Spinal cord (tissue), 10 donors: ENCODE data around the gene KIF14. TPM values are rescaled to one million over a fixed set of nuclear protein-coding genes. Genes with fewer than 3 reads are reported as not detected.
"Not testable (repeated sequence)": the region's sequence is repeated elsewhere in the genome, so short reads cannot be mapped to it uniquely, and the experiment has no call there.

ENCODE experiments used
- DNase-seq, 6 donors: peaks; one replicate each; pipeline versions ENCODE4 v3.0.0 to v3.0.0-alpha.2; 2013 to 2015; ENCODE audit warnings: low spot score in 6 of 6, low read depth in 4 of 6
- H3K27ac ChIP-seq: one replicate; pipeline ENCODE4 v1.5.1; 2013; ENCODE audit warnings: low read depth, low read length, control low read depth
- H3K27me3 ChIP-seq: one replicate; pipeline ENCODE4 v1.6.1; 2013; ENCODE audit warnings: low read length; ENCODE audit not compliant: control insufficient read depth, insufficient read depth
- H3K36me3 ChIP-seq: one replicate; pipeline ENCODE4 v1.6.1; 2013; ENCODE audit warnings: low read length; ENCODE audit not compliant: control insufficient read depth, insufficient read depth
- H3K4me1 ChIP-seq: one replicate; pipeline ENCODE4 v1.6.1; 2013; ENCODE audit warnings: low read length; ENCODE audit not compliant: control insufficient read depth, insufficient read depth
- H3K4me3 ChIP-seq: one replicate; pipeline ENCODE4 v1.5.1; 2013; ENCODE audit warnings: low read depth, low read length, control low read depth
- H3K9me3 ChIP-seq: one replicate; pipeline ENCODE4 v1.6.1; 2013; ENCODE audit warnings: low read length; ENCODE audit not compliant: control insufficient read depth, insufficient read depth
- WGBS: methylation state at CpG from one replicate; pipeline ENCODE4 v1.1.5; 2013; ENCODE audit warnings: missing lambda C conversion rate; ENCODE audit not compliant: insufficient coverage; 5-methylcytosine and 5-hydroxymethylcytosine counted together
- polyA plus RNA-seq, 2 donors: library from polyadenylated mRNA; unstranded; fragments of 120-200 nt; gene quantifications; one replicate each; pipeline ENCODE4 v1.2.1, GENCODE V29; 2013; ENCODE audit not compliant: insufficient read length in 2 of 2
- total RNA-seq, 2 donors: library from RNA; depleted of rRNA in 1 of 2; stranded (reverse); fragments of 120-200 nt in 1 of 2; fragments of >200 nt in 1 of 2; gene quantifications; one replicate each; pipeline versions ENCODE4 v1.2.3 to v1.2.4, GENCODE V29; 2013 to 2014
- donor health status: healthy.

The KIF14 gene
- total and polyA plus RNA-seq, 4 donors = 2.7 to 5.2 (median 4.4) TPM

DNA sequence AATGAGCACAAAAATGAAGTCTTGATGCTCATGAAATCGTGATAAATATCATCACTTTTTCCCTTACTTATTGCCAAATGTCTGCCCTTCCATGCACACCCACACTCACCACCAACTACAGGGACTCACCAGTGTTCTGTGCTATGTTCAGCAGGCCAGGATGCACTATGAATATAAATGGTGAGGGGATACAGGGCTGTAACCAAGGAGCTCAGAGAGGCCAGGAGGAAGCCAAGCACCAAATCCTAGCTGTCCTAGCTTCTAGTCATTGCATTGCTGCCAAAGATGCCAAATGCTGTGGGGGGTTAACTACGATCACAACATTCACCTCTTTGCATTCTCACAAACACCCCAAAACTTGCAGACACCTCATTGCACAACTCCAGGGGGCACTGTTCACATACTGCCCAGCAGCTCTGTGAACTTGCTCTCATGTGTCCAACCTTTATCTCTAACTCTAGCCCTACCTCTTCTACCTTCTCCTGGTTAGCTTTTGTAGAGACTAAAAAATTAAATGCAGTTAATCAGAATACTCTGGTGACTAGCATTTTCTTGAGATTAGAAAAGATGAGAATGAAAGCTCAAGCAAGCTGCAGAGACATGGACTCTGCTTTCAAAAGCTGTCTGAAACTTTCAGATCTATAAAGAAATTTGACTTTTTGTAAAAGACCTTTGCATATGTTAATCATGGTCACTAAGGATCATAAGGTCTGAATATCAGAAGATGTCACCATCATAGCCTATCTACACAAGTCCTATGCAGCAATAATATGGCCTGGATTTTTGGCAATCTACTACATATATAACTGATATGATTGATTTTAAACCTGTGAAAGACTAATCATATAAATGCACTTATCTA is 13.9 kb upstream of the KIF14 start:
- peaks cover 4% of the 10 kb centered on the region for H3K36me3 ChIP-seq
- H3K27ac ChIP-seq = no peak overlapping the region
- no peaks in the 10 kb centered on the region for H3K9me3 ChIP-seq
- H3K4me3 ChIP-seq = no peak overlapping the region
- peak in 2 of 6 donors; percentile 61 to 77 for DNase-seq
- WGBS = no CpG with 5 or more reads among the region's 2 CpGs
- no peaks in the 10 kb centered on the region for H3K27me3 ChIP-seq
- peaks cover 10% of the 10 kb centered on the region for H3K4me1 ChIP-seq

- no peak for DNase-seq
- no CpG with 5 or more reads among the region's 1 CpG for WGBS
These were observed 10.8 kb upstream of the KIF14 start for GRCh38 chr1:200631375-200631774.

GRCh38 chr1:200630515-200630899 is 10.0 kb upstream of the KIF14 start:
- 100% methylated on average over 6 of the region's 8 CpGs for WGBS
- not testable (repeated sequence) for DNase-seq

More at GRCh38 chr1:200631375-200631774, 10.8 kb upstream of the KIF14 start:
- Histone ChIP-seq H3K27me3 (no peaks in the 10 kb centered on the region), H3K36me3 (no peaks in the 10 kb centered on the region), H3K27ac (no peak overlapping the region), H3K4me1 (peaks cover 13% of the 10 kb centered on the region), H3K9me3 (no peaks in the 10 kb centered on the region), H3K4me3 (no peak overlapping the region)

DNA sequence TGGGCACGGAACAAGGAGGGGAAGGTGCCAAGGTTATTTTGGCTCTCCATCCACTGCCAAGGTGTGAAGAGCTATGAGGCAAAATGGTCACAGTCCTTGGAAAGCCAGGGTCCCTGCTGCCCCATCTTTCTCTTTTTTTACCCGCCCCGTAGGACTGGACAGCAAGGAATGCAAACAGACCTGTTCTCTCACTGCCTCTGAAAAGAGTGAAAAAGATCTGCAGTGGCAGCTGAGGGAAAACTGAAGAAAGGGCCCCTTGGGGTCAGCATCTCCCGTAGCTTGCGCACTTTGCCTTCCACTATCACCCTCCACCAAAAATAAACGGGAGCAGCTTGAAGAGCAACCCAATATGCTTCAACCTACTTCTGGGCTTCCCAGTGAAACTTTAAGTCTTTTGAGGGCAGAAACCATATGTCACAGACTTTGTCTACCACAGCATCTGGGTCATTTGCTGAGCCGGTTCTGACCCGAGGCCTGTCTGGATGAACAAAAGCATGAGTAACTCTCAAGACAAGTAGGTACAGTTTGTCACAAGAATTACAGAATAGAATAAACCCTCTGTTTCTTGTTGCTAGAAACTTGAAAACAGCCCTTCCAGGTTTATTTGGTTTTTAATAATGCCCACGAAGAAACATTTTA is 9.4 kb upstream of the KIF14 start:
- H3K9me3 ChIP-seq = no peaks in the 10 kb centered on the region
- H3K27me3 ChIP-seq = no peaks in the 10 kb centered on the region
- 63% methylated on average over 6 of the region's 9 CpGs for WGBS
- no peak for DNase-seq
- no peaks in the 10 kb centered on the region for H3K36me3 ChIP-seq
- no peak overlapping the region for H3K4me3 ChIP-seq
- no peak overlapping the region for H3K27ac ChIP-seq
- peaks cover 13% of the 10 kb centered on the region for H3K4me1 ChIP-seq

More at GRCh38 chr1:200630515-200630899, 10.0 kb upstream of the KIF14 start:
- H3K9me3 ChIP-seq, H3K27ac ChIP-seq, H3K27me3 ChIP-seq, H3K4me3 ChIP-seq, H3K36me3 ChIP-seq: not testable (repeated sequence)
- peaks cover 13% of the 10 kb centered on the region for H3K4me1 ChIP-seq

DNA sequence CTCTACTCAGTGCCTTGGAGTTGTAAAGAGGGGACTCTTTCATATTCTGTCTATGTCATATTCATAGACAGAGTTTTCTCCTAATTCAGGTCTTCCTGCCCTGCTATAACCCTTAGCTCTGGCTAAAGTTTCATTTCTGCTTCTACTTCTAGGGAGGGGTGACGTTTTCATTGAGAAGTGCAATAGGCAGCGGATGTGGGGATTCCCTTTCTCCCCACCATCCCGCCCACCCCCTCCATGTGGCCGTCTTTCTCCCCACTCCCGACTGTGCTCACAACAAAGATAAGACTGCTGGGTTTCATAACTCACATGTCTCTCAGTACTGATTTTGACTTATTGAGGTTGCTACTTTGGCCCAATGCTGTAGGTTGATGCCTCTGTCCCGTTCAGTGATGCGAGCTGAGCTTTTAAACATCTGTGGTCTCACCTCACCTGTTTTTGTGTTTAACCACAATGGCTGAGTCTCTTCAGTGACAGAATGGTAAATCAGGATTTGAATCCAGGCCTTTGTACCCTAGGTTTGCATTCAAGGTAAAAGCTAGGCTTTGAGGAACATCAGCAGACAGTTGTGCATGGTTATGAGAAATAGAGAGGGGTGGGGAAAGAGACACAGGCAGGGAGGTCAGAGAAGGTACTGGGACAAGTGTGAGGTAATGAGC is 7.8 kb upstream of the KIF14 start:
- 57% methylated on average over 4 of the region's 7 CpGs for WGBS
- no peak overlapping the region for H3K4me3 ChIP-seq
- H3K9me3 ChIP-seq = no peaks in the 10 kb centered on the region
- peaks cover 13% of the 10 kb centered on the region for H3K4me1 ChIP-seq
- no peaks in the 10 kb centered on the region for H3K36me3 ChIP-seq
- H3K27ac ChIP-seq = no peak overlapping the region
- no peak for DNase-seq
- no peaks in the 10 kb centered on the region for H3K27me3 ChIP-seq

DNA sequence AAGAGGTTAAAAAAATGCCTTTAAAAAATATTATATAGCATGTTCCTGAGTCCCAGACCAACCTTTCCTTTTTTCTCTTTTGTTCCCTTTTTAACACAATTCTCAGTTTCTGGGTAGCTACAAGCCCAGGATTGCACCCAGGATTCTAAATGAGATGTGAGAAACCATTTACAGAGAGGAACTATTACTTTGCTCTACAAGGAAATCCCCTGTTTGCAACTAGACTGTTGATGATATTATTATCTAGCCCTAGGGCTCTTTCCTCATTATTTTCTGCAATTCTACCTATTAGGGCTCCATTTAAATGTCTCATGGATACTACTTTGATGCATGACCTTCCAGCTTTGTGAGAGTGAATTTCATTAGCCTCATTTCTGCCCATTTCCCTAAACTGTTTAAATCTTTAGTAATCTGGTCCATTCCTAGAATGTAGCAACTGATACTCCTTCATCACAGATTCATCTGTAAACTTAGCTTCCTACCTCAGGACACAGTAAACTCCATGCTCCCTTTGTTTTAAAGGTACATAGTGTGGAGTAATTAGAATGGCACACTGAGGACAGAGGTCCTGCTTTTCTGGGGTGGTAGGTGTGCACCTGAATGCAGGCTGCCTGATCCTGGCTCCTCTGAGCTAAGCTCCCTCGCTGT is 7.1 kb upstream of the KIF14 start:
- WGBS = no CpG with 5 or more reads among the region's 1 CpG
- no peaks in the 10 kb centered on the region for H3K36me3 ChIP-seq
- no peak overlapping the region for H3K27ac ChIP-seq
- no peaks in the 10 kb centered on the region for H3K27me3 ChIP-seq
- peaks cover 13% of the 10 kb centered on the region for H3K4me1 ChIP-seq
- H3K4me3 ChIP-seq = no peak overlapping the region
- DNase-seq = peak in 1 of 6 donors; percentile 72
- H3K9me3 ChIP-seq = no peaks in the 10 kb centered on the region

GRCh38 chr1:200626853-200627534 is 6.4 kb upstream of the KIF14 start:
- 57% methylated on average over 1 of the region's 5 CpGs for WGBS
- no peaks in the 10 kb centered on the region for H3K27me3 ChIP-seq
- DNase-seq = no peak
- no peaks in the 10 kb centered on the region for H3K36me3 ChIP-seq
- no peak overlapping the region for H3K4me3 ChIP-seq
- no peak overlapping the region for H3K27ac ChIP-seq
- H3K9me3 ChIP-seq = no peaks in the 10 kb centered on the region
- H3K4me1 ChIP-seq = peaks cover 11% of the 10 kb centered on the region

- Histone ChIP-seq H3K36me3 (no peaks in the 10 kb centered on the region), H3K4me1 (peaks cover 16% of the 10 kb centered on the region), H3K27ac (peak overlapping the region; percentile 29), H3K27me3 (no peaks in the 10 kb centered on the region), H3K4me3 (no peak overlapping the region), H3K9me3 (no peaks in the 10 kb centered on the region)
- DNase-seq = peak in 2 of 6 donors; percentile 63 to 64
- WGBS = no CpG with 5 or more reads among the region's 1 CpG
These were observed 4.9 kb upstream of the KIF14 start for GRCh38 chr1:200625381-200625824.
